Keratinocyte (primary cell): ENCODE results near the gene MBTPS1. TPM values are rescaled to one million over a fixed set of nuclear protein-coding genes. Genes with fewer than 3 reads are reported as not detected.

ENCODE experiments used
- DNase-seq: peaks from one replicate; pipeline ENCODE4 v3.0.0-alpha.2; 2011; ENCODE audit warnings: low read depth, missing footprints, low spot score
- FAIRE-seq: peaks from 2 replicates; lab custom pipeline; 2011; peaks lifted over from hg19 to GRCh38; lab: Jason Lieb, UNC
- H2AFZ ChIP-seq: 2 replicates; pipeline ENCODE4 v1.6.0; 2012; ENCODE audit warnings: low read length, control low read depth, inconsistent platforms; ENCODE audit not compliant: control insufficient read depth
- H3K27ac ChIP-seq: 2 replicates; pipeline ENCODE4 v1.5.1; 2011; ENCODE audit warnings: low read length; ENCODE audit not compliant: control insufficient read depth, insufficient read depth
- H3K27me3 ChIP-seq: 3 replicates; pipeline ENCODE4 v1.6.0; 2011; ENCODE audit warnings: low read length; ENCODE audit not compliant: control insufficient read depth, insufficient read depth; ENCODE audit errors: extremely low read depth
- H3K36me3 ChIP-seq, 2 experiments: 2 replicates in 1 of 2; 3 replicates in 1 of 2; pipeline ENCODE4 v1.5.1; 2011; ENCODE audit warnings: low read length in 2 of 2, mild to moderate bottlenecking in 1 of 2; ENCODE audit not compliant: control insufficient read depth in 2 of 2, insufficient read depth in 2 of 2; ENCODE audit errors: extremely low read depth in 1 of 2
- H3K4me1 ChIP-seq: 3 replicates; pipeline ENCODE4 v1.5.1; 2011; ENCODE audit warnings: low read length; ENCODE audit not compliant: control insufficient read depth, insufficient read depth; ENCODE audit errors: extremely low read depth
- H3K4me2 ChIP-seq: 3 replicates; pipeline ENCODE4 v1.6.0; 2011; ENCODE audit warnings: low read depth, low read length; ENCODE audit not compliant: control insufficient read depth, insufficient read depth; ENCODE audit errors: extremely low read depth
- H3K4me3 ChIP-seq, 3 experiments: fragments of 200-600 bp in 1 of 3; sonication (generic) in 1 of 3; 2 replicates in 2 of 3; 3 replicates in 1 of 3; pipeline ENCODE4 v1.5.1; 2011 to 2016; ENCODE audit warnings: low read length in 3 of 3, mild to moderate bottlenecking in 3 of 3, control low read depth in 2 of 3, inconsistent platforms in 1 of 3, low read depth in 1 of 3, mixed read lengths in 1 of 3, mixed run types in 1 of 3, moderate library complexity in 1 of 3; ENCODE audit not compliant: control insufficient read depth in 2 of 3, insufficient read depth in 2 of 3; ENCODE audit errors: extremely low read depth in 1 of 3
- H3K79me2 ChIP-seq: 2 replicates; pipeline ENCODE4 v1.6.0; 2012; ENCODE audit warnings: low read length; ENCODE audit not compliant: control insufficient read depth, insufficient read depth
- H3K9ac ChIP-seq: 3 replicates; pipeline ENCODE4 v1.6.0; 2011; ENCODE audit warnings: low read length; ENCODE audit not compliant: control insufficient read depth, insufficient read depth; ENCODE audit errors: extremely low read depth
- H3K9me1 ChIP-seq: 3 replicates; pipeline ENCODE4 v1.6.0; 2011; ENCODE audit warnings: low read length; ENCODE audit not compliant: control insufficient read depth, insufficient read depth; ENCODE audit errors: extremely low read depth
- H3K9me3 ChIP-seq: 2 replicates; pipeline ENCODE4 v1.5.1; 2012; ENCODE audit warnings: low read depth, low read length; ENCODE audit not compliant: control insufficient read depth
- H4K20me1 ChIP-seq: 3 replicates; pipeline ENCODE4 v1.6.0; 2011; ENCODE audit warnings: low read length; ENCODE audit not compliant: control insufficient read depth, insufficient read depth; ENCODE audit errors: extremely low read depth
- EZH2 ChIP-seq: IDR thresholded peaks from one replicate; pipeline ENCODE4 v1.6.1; 2012; ENCODE audit warnings: inconsistent platforms, mild to moderate bottlenecking, low read length, moderate library complexity
- dilution Hi-C: fragments of 300-500 bp; cut with MboI; formaldehyde crosslinking; loops from one replicate; pipeline ENCODE4 v1.7.0; 2020; ENCODE audit warnings: low sequenced_read_pairs; ENCODE audit not compliant: extremely low pct_ligation_motif_present
- polyA plus RNA-seq, 5 experiments: library from polyadenylated mRNA; depleted of rRNA in 3 of 5; stranded (reverse) in 3 of 5; stranded (forward) in 1 of 5; unstranded in 1 of 5; fragments of >200 nt; gene quantifications; 1 replicate in 1 of 5; 2 replicates in 3 of 5; 3 replicates in 1 of 5; pipeline versions ENCODE4 v1.2.1 to v1.2.3, GENCODE V29; 2011 to 2012; ENCODE audit warnings: missing spikeins in 2 of 5, low read depth in 1 of 5, low replicate concordance in 1 of 5
- TF ChIP-seq, protein P1 (sequence below), 3 experiments: IDR thresholded peaks in 1 of 3; conservative IDR thresholded peaks in 1 of 3; optimal IDR thresholded peaks in 1 of 3; 2 replicates in 2 of 3; 3 replicates in 1 of 3; pipeline versions ENCODE3 to v1.5.1; 2011; ENCODE audit warnings: low read length in 3 of 3, mild to moderate bottlenecking in 3 of 3, moderate library complexity in 2 of 3, control low read depth in 1 of 3, inconsistent platforms in 1 of 3; ENCODE audit not compliant: insufficient read depth in 2 of 3; ENCODE audit errors: extremely low read depth in 1 of 3

MBTPS1 gene
- polyA plus RNA-seq, 1 donor (not counting 4 experiments of a cell fraction or from before 2014, with no cell fraction given) = 56.0 TPM

DNA sequence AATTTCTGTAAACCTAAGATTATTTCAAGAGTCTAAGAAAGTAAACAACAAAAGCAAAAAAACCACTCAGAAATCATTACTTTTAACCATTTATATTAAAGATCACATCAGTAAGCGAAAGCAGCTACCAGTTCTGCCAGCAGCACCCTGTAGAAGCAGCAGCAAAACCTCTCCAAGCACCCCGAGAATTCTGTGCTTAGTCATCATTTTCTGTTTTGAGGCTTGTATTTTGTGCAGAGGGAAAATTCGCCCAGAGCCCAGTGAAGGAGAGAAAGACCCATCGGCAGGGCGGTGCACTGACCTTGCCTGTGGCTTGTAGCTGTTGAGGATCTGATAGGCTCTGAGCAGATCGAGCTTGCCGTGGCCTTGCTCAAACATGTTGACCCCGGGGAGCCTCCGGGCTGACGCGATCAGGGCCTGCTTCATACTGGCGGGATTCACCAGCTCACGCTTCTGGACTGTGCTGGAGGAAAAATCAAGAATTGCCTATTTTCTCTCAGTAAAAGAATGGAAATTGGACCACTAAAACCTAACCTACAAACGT is 35.2 kb downstream of the MBTPS1 start:
- Histone ChIP-seq H3K4me3 (no peak overlapping the region), H3K27ac (no peak overlapping the region), H3K27me3 (no peaks in the 10 kb centered on the region), H3K4me1 (peaks cover 12% of the 10 kb centered on the region), H3K9ac (no peak overlapping the region), H4K20me1 (no peaks in the 10 kb centered on the region), H3K4me2 (no peak overlapping the region), H3K9me1 (no peaks in the 10 kb centered on the region), H3K79me2 (peaks cover 8% of the 10 kb centered on the region), H3K9me3 (no peaks in the 10 kb centered on the region), H2AFZ (no peak overlapping the region), H3K36me3 (peaks cover 20 to 28% of the 10 kb centered on the region in 2 experiments)
- dilution Hi-C loops = no loop called here
- no peak for DNase-seq
- no peak for FAIRE-seq
- TF ChIP-seq, protein P1, sequence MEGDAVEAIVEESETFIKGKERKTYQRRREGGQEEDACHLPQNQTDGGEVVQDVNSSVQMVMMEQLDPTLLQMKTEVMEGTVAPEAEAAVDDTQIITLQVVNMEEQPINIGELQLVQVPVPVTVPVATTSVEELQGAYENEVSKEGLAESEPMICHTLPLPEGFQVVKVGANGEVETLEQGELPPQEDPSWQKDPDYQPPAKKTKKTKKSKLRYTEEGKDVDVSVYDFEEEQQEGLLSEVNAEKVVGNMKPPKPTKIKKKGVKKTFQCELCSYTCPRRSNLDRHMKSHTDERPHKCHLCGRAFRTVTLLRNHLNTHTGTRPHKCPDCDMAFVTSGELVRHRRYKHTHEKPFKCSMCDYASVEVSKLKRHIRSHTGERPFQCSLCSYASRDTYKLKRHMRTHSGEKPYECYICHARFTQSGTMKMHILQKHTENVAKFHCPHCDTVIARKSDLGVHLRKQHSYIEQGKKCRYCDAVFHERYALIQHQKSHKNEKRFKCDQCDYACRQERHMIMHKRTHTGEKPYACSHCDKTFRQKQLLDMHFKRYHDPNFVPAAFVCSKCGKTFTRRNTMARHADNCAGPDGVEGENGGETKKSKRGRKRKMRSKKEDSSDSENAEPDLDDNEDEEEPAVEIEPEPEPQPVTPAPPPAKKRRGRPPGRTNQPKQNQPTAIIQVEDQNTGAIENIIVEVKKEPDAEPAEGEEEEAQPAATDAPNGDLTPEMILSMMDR (optimal IDR thresholded peaks at IDR 0.05 in 1 of 3, IDR thresholded peaks at IDR 0.05 in 1 of 3, conservative IDR thresholded peaks at IDR 0.05 in 1 of 3; ENCODE audit: extremely low read depth in 1 of 3, insufficient read depth in 2 of 3, low read length in 3 of 3) = no peak
- no peak for TF ChIP-seq EZH2

DNA sequence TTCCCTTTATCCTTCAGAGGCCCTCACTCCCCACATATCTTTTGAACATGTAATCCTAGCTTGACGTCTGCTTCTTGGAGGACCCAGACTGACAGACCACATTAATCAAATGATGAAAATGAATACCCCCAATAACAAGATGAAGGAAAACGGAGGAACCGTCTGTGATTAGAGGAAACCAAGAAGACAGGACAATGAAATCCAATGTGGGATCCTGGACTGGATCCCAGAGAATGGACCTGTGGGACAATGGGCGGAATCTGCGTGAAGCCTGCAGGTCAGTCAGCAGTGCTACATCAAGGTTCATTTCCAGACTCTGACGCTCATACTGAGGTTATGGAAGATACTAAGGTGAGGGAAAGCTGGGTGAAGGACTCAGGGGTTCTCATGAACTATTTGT is 35.9 kb downstream of the MBTPS1 start:
- FAIRE-seq = no peak
- peaks cover 14 to 26% of the 10 kb centered on the region in 2 experiments for H3K36me3 ChIP-seq

More for the DNA sequence above, 35.9 kb downstream of the MBTPS1 start:
- no peak overlapping the region for H2AFZ ChIP-seq
- H3K9me1 ChIP-seq = no peaks in the 10 kb centered on the region
- H3K9ac ChIP-seq = no peak overlapping the region
- H3K4me3 ChIP-seq = no peak overlapping the region
- no peak for DNase-seq
- peaks cover 8% of the 10 kb centered on the region for H3K79me2 ChIP-seq
- no peak overlapping the region for H3K27ac ChIP-seq
- peaks cover 12% of the 10 kb centered on the region for H3K4me1 ChIP-seq
- no peak overlapping the region for H3K4me2 ChIP-seq
- TF ChIP-seq, protein P1 (optimal IDR thresholded peaks at IDR 0.05 in 1 of 3, IDR thresholded peaks at IDR 0.05 in 1 of 3, conservative IDR thresholded peaks at IDR 0.05 in 1 of 3; ENCODE audit: extremely low read depth in 1 of 3, insufficient read depth in 2 of 3, low read length in 3 of 3) = no peak
- TF ChIP-seq EZH2 = no peak
- dilution Hi-C loops = no loop called here
- H4K20me1 ChIP-seq = no peaks in the 10 kb centered on the region
- H3K27me3 ChIP-seq = no peaks in the 10 kb centered on the region
- H3K9me3 ChIP-seq = no peaks in the 10 kb centered on the region
